Osteoblast (primary cell): ENCODE results near the gene NTRK1. TPM values are rescaled to one million over a fixed set of nuclear protein-coding genes. Genes with fewer than 3 reads are reported as not detected.

Experiments
- DNase-seq: peaks from one replicate; pipeline ENCODE4 v3.0.0; 2011; ENCODE audit warnings: low spot score, mixed read lengths; ENCODE audit not compliant: insufficient read length; ENCODE audit errors: missing footprints
- H2AFZ ChIP-seq: 2 replicates; pipeline ENCODE4 v1.6.0; 2011; ENCODE audit warnings: mild to moderate bottlenecking, low read length
- H3K27ac ChIP-seq: 2 replicates; pipeline ENCODE4 v1.5.1; 2011; ENCODE audit warnings: mild to moderate bottlenecking, low read depth, low read length, moderate library complexity
- H3K27me3 ChIP-seq: 2 replicates; pipeline ENCODE4 v1.6.0; 2012; ENCODE audit warnings: mild to moderate bottlenecking, control low read depth, inconsistent platforms, low read length, moderate library complexity; ENCODE audit not compliant: insufficient read depth
- H3K36me3 ChIP-seq: 2 replicates; pipeline ENCODE4 v1.5.1; 2011; ENCODE audit warnings: mild to moderate bottlenecking, low read length, control low read depth, moderate library complexity; ENCODE audit not compliant: insufficient read depth
- H3K4me1 ChIP-seq: 2 replicates; pipeline ENCODE4 v1.5.1; 2011; ENCODE audit warnings: mild to moderate bottlenecking, low read length, control low read depth, moderate library complexity; ENCODE audit not compliant: insufficient read depth
- H3K4me2 ChIP-seq: 2 replicates; pipeline ENCODE4 v1.6.0; 2011; ENCODE audit warnings: mild to moderate bottlenecking, low read length; ENCODE audit not compliant: insufficient read depth
- H3K4me3 ChIP-seq: fragments of 200-600 bp; sonication (generic); 3 replicates; pipeline ENCODE4 v1.5.1; 2012; ENCODE audit warnings: mild to moderate bottlenecking, low read length, inconsistent platforms; ENCODE audit not compliant: insufficient read depth
- H3K79me2 ChIP-seq: 2 replicates; pipeline ENCODE4 v1.6.0; 2012; ENCODE audit warnings: mild to moderate bottlenecking, low read length, control low read depth, inconsistent platforms; ENCODE audit not compliant: insufficient read depth
- H3K9me3 ChIP-seq: 2 replicates; pipeline ENCODE4 v1.5.1; 2011; ENCODE audit warnings: low read depth, low read length, control low read depth
- H4K20me1 ChIP-seq: 2 replicates; pipeline ENCODE4 v1.6.0; 2012; ENCODE audit warnings: mild to moderate bottlenecking, low read length, control low read depth; ENCODE audit not compliant: insufficient read depth
- CTCF ChIP-seq: IDR thresholded peaks from 2 replicates; pipeline ENCODE4 v1.5.1; 2011; ENCODE audit warnings: mild to moderate bottlenecking, low read depth, low read length, moderate library complexity; ENCODE audit errors: extremely low read depth
- total RNA-seq: library from RNA; depleted of rRNA; stranded (reverse); fragments of >200 nt; gene quantifications from 2 replicates; pipeline ENCODE4 v1.2.3, GENCODE V29; 2012

NTRK1 gene
- total RNA-seq, 1 donor, result 0.36 TPM

GRCh38 chr1:156903328-156904091 is 42.8 kb downstream of the NTRK1 start:
- Histone ChIP-seq H3K4me3 (no peak overlapping the region), H3K4me2 (no peak overlapping the region), H3K79me2 (peaks cover 85% of the 10 kb centered on the region), H3K27me3 (no peaks in the 10 kb centered on the region), H3K9me3 (no peaks in the 10 kb centered on the region), H3K27ac (peak overlapping the region; percentile 100), H4K20me1 (peaks cover 4% of the 10 kb centered on the region), H3K36me3 (peaks cover 30% of the 10 kb centered on the region), H3K4me1 (peaks cover 68% of the 10 kb centered on the region), H2AFZ (no peak overlapping the region)
- TF ChIP-seq CTCF, result no peak
- DNase-seq, result no peak

DNA sequence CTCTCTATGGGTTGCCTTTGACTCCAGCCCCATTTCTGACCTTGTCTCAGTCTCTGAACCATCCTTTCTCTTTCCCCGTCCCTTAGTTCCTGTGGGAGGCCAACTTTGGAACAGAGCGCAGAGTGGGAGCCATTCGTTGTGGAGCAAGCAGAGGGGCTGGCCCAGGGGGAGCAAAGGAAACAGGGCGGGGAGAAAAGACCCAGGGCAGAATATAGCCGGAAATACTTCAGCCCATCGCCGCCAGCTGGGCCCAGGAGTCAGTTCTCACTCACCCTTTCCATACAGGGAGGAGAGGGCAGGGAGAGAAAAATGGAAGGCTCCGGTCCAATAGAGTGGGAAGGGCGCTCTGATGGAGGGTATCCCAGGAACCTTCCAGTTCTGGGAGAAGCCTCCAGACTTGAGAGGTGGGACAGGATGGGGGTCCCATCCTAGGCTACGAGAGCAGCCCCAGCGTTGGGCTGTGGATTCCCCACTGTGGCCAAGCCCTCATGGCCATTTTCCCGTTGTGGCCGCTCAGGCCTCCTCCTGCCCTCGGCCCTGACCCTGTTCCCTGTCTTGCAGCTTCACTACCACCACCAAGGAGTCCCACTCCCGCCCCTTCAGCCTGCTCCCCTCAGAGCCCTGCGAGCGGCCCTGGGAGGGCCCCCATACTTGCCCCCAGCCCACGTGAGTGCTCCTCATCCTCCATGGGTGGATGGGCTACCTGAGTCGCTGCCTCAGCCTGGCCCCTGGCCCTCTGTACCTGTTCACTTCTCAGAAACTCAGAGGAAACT is 43.7 kb downstream of the NTRK1 start:
- no peak for DNase-seq
- H3K4me1 ChIP-seq, result peaks cover 59% of the 10 kb centered on the region

DNA sequence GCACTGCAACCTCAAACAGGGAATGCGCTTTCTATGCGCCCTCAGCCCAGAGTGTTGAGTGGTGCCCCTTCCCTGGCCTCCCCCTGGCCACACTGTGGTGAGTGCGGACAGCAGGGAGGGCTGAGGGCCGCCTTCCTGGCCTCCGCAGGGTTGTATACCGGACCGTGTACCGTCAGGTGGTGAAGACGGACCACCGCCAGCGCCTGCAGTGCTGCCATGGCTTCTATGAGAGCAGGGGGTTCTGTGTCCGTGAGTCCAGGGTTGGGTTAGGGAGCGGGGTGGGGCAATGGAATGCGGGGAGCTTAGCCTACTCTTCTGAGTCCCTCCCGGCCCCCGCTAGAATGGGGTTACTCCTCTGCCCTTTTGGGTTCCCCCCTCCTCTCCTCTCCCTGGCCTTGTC is 44.5 kb downstream of the NTRK1 start:
- peaks cover 68% of the 10 kb centered on the region for H3K79me2 ChIP-seq
- no peak overlapping the region for H3K4me2 ChIP-seq
- TF ChIP-seq CTCF, result no peak
- peaks cover 7% of the 10 kb centered on the region for H4K20me1 ChIP-seq
- no peak overlapping the region for H2AFZ ChIP-seq
- H3K27ac ChIP-seq, result no peak overlapping the region
- no peak overlapping the region for H3K4me3 ChIP-seq
- H3K9me3 ChIP-seq, result no peaks in the 10 kb centered on the region
- peaks cover 51% of the 10 kb centered on the region for H3K4me1 ChIP-seq
- H3K36me3 ChIP-seq, result peaks cover 46% of the 10 kb centered on the region
- H3K27me3 ChIP-seq, result no peaks in the 10 kb centered on the region
- no peak for DNase-seq

More for the DNA sequence above, 43.7 kb downstream of the NTRK1 start:
- no peak for TF ChIP-seq CTCF
- H2AFZ ChIP-seq, result no peak overlapping the region
- H3K9me3 ChIP-seq, result no peaks in the 10 kb centered on the region
- no peak overlapping the region for H3K27ac ChIP-seq
- peaks cover 4% of the 10 kb centered on the region for H4K20me1 ChIP-seq
- H3K79me2 ChIP-seq, result peaks cover 76% of the 10 kb centered on the region
- no peak overlapping the region for H3K4me3 ChIP-seq
- H3K27me3 ChIP-seq, result no peaks in the 10 kb centered on the region
- no peak overlapping the region for H3K4me2 ChIP-seq
- H3K36me3 ChIP-seq, result peaks cover 39% of the 10 kb centered on the region

DNA sequence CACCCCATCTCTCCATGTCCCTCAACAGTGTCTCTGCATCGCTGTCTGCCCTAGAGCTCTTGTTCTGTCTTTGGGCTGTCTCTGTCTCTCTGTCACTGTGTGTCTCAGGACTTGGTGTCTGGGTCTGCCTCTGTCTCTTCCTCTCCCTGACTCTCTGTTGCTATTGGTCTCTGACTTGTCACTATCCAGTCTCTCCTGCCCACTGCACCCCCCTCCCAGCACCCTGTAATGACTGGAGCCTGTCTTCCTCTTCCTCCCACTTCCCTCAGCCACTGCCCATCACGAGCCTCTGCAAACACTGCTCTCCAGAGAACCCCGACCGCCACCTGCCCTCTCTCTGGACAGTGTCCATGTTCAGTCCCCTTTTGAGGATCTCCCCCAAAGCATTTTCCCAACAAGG is 45.0 kb downstream of the NTRK1 start:
- Histone ChIP-seq H3K27ac (no peak overlapping the region), H3K27me3 (no peaks in the 10 kb centered on the region), H3K36me3 (peaks cover 48% of the 10 kb centered on the region), H3K4me2 (no peak overlapping the region), H2AFZ (no peak overlapping the region), H3K4me1 (peaks cover 46% of the 10 kb centered on the region), H3K9me3 (no peaks in the 10 kb centered on the region), H4K20me1 (peaks cover 7% of the 10 kb centered on the region), H3K79me2 (peaks cover 64% of the 10 kb centered on the region), H3K4me3 (no peak overlapping the region)
- no peak for DNase-seq
- TF ChIP-seq CTCF, result no peak
